MM.1S (cell line): ENCODE data around the gene PRDM7.

Experiments
- DNase-seq: peaks from one replicate; pipeline ENCODE4 v3.0.0-alpha.2; 2015
- H2AFZ ChIP-seq: fragments of 300-600 bp; sonication (generic); 2 replicates; pipeline ENCODE4 v1.6.0; 2016; ENCODE audit warnings: antibody characterized with exemption, low read length
- H3F3A ChIP-seq: fragments of 300-600 bp; sonication (generic); 2 replicates; pipeline ENCODE4 v1.6.1; 2016; ENCODE audit warnings: mild to moderate bottlenecking, antibody characterized with exemption, low read length, moderate library complexity, mixed read lengths; ENCODE audit not compliant: insufficient read depth
- H3K27ac ChIP-seq: fragments of 300-600 bp; sonication (generic); 2 replicates; pipeline ENCODE4 v1.5.1; 2016; ENCODE audit warnings: mild to moderate bottlenecking, low read length
- H3K27me3 ChIP-seq: fragments of 300-600 bp; sonication (generic); replicated peaks from 2 replicates; pipeline ENCODE4 v1.6.0; 2016; ENCODE audit warnings: low read length; ENCODE audit not compliant: insufficient read depth
- H3K36me3 ChIP-seq: fragments of 300-600 bp; sonication (generic); replicated peaks from 2 replicates; pipeline ENCODE4 v1.6.1; 2016; ENCODE audit warnings: mild to moderate bottlenecking, low read length, mixed read lengths; ENCODE audit not compliant: insufficient read depth
- H3K4me1 ChIP-seq: fragments of 300-600 bp; sonication (generic); 2 replicates; pipeline ENCODE4 v1.6.1; 2016; ENCODE audit warnings: low read length, mixed read lengths
- H3K4me2 ChIP-seq: fragments of 300-600 bp; sonication (generic); 2 replicates; pipeline ENCODE4 v1.6.0; 2016; ENCODE audit warnings: low read depth, low read length
- H3K4me3 ChIP-seq: fragments of 300-600 bp; sonication (generic); 2 replicates; pipeline ENCODE4 v1.5.1; 2016; ENCODE audit warnings: low read length, mixed read lengths
- H3K79me2 ChIP-seq: fragments of 300-600 bp; sonication (generic); 2 replicates; pipeline ENCODE4 v1.6.1; 2016; ENCODE audit warnings: mixed run types, low read length, mixed read lengths
- H3K9ac ChIP-seq: fragments of 300-600 bp; sonication (generic); 2 replicates; pipeline ENCODE4 v1.6.1; 2016; ENCODE audit warnings: low read length, mixed read lengths
- H3K9me2 ChIP-seq: fragments of 300-600 bp; sonication (generic); replicated peaks from 2 replicates; pipeline ENCODE4 v1.6.1; 2016; ENCODE audit warnings: mild to moderate bottlenecking, low read length, mixed read lengths; ENCODE audit not compliant: insufficient read depth
- H3K9me3 ChIP-seq: fragments of 300-600 bp; sonication (generic); replicated peaks from 2 replicates; pipeline ENCODE4 v1.6.1; 2016; ENCODE audit warnings: mild to moderate bottlenecking, low read length, mixed read lengths; ENCODE audit not compliant: insufficient read depth
- H4K20me1 ChIP-seq: fragments of 300-600 bp; sonication (generic); 2 replicates; pipeline ENCODE4 v1.6.1; 2016; ENCODE audit warnings: mild to moderate bottlenecking, low read length, moderate library complexity, mixed read lengths; ENCODE audit not compliant: insufficient read depth
- CTCF ChIP-seq: fragments of 300-600 bp; sonication (generic); IDR thresholded peaks from 2 replicates; pipeline ENCODE4 v1.5.1; 2016; ENCODE audit warnings: antibody characterized with exemption, low read length, mixed read lengths
- EZH2 ChIP-seq: fragments of 300-600 bp; sonication (generic); optimal IDR thresholded peaks from 2 replicates; pipeline ENCODE3; 2017; ENCODE audit warnings: low read depth, mild to moderate bottlenecking, antibody characterized with exemption, low read length, mixed read lengths
- EZH2phosphoT487 ChIP-seq: fragments of 300-600 bp; sonication (generic); IDR thresholded peaks from 2 replicates; pipeline ENCODE4 v1.6.1; 2018; ENCODE audit warnings: antibody characterized with exemption, low read length

PRDM7 gene

GRCh38 chr16:90042946-90043514, 34.1 kb downstream of the PRDM7 start:
- H3K36me3 ChIP-seq = no peaks in the 10 kb centered on the region
- no peak overlapping the region for H2AFZ ChIP-seq
- H3K4me2 ChIP-seq = no peak overlapping the region
- H3K4me3 ChIP-seq = no peak overlapping the region
- no peak overlapping the region for H3K27ac ChIP-seq
- DNase-seq = no peak
- no peaks in the 10 kb centered on the region for H3K9me3 ChIP-seq
- H3K79me2 ChIP-seq = no peaks in the 10 kb centered on the region
- H3K4me1 ChIP-seq = no peaks in the 10 kb centered on the region
- no peak overlapping the region for H3K9ac ChIP-seq
- no peaks in the 10 kb centered on the region for H4K20me1 ChIP-seq
- TF ChIP-seq EZH2phosphoT487 (no peak), CTCF (no peak), EZH2 (no peak)
- H3F3A ChIP-seq = no peaks in the 10 kb centered on the region
- no peaks in the 10 kb centered on the region for H3K27me3 ChIP-seq
- H3K9me2 ChIP-seq = no peaks in the 10 kb centered on the region

GRCh38 chr16:90041896-90042473, 35.1 kb downstream of the PRDM7 start:
- no peaks in the 10 kb centered on the region for H3K79me2 ChIP-seq
- no peak overlapping the region for H3K9ac ChIP-seq
- no peaks in the 10 kb centered on the region for H4K20me1 ChIP-seq
- no peak overlapping the region for H3K27ac ChIP-seq
- no peak overlapping the region for H3K4me2 ChIP-seq
- no peaks in the 10 kb centered on the region for H3K27me3 ChIP-seq
- no peaks in the 10 kb centered on the region for H3K4me1 ChIP-seq
- no peak for TF ChIP-seq CTCF
- TF ChIP-seq EZH2phosphoT487 = no peak
- TF ChIP-seq EZH2 = no peak
- H2AFZ ChIP-seq = no peak overlapping the region
- H3K36me3 ChIP-seq = no peaks in the 10 kb centered on the region
- no peaks in the 10 kb centered on the region for H3K9me2 ChIP-seq
- H3F3A ChIP-seq = no peaks in the 10 kb centered on the region
- H3K9me3 ChIP-seq = no peaks in the 10 kb centered on the region
- no peak for DNase-seq
- H3K4me3 ChIP-seq = no peak overlapping the region

GRCh38 chr16:90040152-90041023, 36.7 kb downstream of the PRDM7 start:
- Histone ChIP-seq H3K9me2 (no peaks in the 10 kb centered on the region), H4K20me1 (no peaks in the 10 kb centered on the region), H3K27me3 (no peaks in the 10 kb centered on the region), H3F3A (no peaks in the 10 kb centered on the region), H3K4me2 (no peak overlapping the region), H3K9me3 (no peaks in the 10 kb centered on the region), H3K79me2 (no peaks in the 10 kb centered on the region), H3K4me1 (no peaks in the 10 kb centered on the region), H3K36me3 (no peaks in the 10 kb centered on the region), H3K27ac (no peak overlapping the region), H3K9ac (no peak overlapping the region), H3K4me3 (no peak overlapping the region), H2AFZ (no peak overlapping the region)
- no peak for DNase-seq
- no peak for TF ChIP-seq EZH2phosphoT487
